ENCODE data around the gene ATXN7. TPM values are rescaled to one million over a fixed set of nuclear protein-coding genes. Genes with fewer than 3 reads are reported as not detected.

The ATXN7 gene
- total and polyA plus RNA-seq, 4 donors, result 4.8 to 46.6 (median 18.0) TPM

DNA sequence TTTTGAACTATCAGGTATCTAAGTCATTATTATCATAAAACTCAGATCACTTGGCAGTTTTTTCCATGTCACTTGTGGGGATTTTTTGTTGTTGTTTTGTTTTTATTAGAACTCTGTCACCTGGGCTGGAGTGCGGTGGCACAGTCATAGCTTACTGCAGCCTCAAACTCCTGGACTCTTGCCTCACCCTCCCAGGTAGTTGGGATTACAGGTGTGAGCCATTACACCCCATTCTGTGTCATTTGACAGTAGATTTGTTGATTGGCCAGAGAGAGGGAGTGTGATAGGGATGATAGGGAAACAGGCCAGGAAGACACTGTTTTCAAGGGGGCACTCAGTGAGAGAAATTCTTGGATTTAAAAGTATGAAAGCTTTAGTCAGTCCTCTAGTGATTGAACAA lies 103.2 kb downstream of the ATXN7 start:
- TF ChIP-seq, protein P1, sequence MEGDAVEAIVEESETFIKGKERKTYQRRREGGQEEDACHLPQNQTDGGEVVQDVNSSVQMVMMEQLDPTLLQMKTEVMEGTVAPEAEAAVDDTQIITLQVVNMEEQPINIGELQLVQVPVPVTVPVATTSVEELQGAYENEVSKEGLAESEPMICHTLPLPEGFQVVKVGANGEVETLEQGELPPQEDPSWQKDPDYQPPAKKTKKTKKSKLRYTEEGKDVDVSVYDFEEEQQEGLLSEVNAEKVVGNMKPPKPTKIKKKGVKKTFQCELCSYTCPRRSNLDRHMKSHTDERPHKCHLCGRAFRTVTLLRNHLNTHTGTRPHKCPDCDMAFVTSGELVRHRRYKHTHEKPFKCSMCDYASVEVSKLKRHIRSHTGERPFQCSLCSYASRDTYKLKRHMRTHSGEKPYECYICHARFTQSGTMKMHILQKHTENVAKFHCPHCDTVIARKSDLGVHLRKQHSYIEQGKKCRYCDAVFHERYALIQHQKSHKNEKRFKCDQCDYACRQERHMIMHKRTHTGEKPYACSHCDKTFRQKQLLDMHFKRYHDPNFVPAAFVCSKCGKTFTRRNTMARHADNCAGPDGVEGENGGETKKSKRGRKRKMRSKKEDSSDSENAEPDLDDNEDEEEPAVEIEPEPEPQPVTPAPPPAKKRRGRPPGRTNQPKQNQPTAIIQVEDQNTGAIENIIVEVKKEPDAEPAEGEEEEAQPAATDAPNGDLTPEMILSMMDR (IDR thresholded peaks at IDR 0.05; ENCODE audit: control extremely low read depth, extremely low read depth), result no peak
- Histone ChIP-seq H3K9me3 (ENCODE audit: control insufficient read depth in 4 of 4, insufficient read depth in 3 of 4, low read length in 3 of 4) (no peaks in the 10 kb centered on the region), H3K27ac (ENCODE audit: low read depth in 1 of 2, low read length in 1 of 2) (peak overlapping the region in 1 of 2 donors; percentile 52), H3K4me3 (no peak overlapping the region), H3K27me3 (ENCODE audit: control insufficient read depth in 3 of 3, insufficient read depth in 3 of 3, low read length in 2 of 3) (no peaks in the 10 kb centered on the region), H3K9ac (ENCODE audit: insufficient read depth in 1 of 2, low read length in 2 of 2) (no peak overlapping the region), H3K36me3 (ENCODE audit: control insufficient read depth in 4 of 4, insufficient read depth in 4 of 4, low read length in 4 of 4) (peaks cover 0 to 3% (median 0%) of the 10 kb centered on the region in 4 donors), H3K4me1 (ENCODE audit: control insufficient read depth in 5 of 5, insufficient read depth in 5 of 5, low read length in 5 of 5) (peaks cover 8 to 58% (median 39%) of the 10 kb centered on the region in 5 donors)
- WGBS, 2 donors, result 97% methylated on average over 1 of the region's 1 CpG
- ATAC-seq (ENCODE audit: insufficient read depth, low FRiP score), result no peak
- no peak for DNase-seq

DNA sequence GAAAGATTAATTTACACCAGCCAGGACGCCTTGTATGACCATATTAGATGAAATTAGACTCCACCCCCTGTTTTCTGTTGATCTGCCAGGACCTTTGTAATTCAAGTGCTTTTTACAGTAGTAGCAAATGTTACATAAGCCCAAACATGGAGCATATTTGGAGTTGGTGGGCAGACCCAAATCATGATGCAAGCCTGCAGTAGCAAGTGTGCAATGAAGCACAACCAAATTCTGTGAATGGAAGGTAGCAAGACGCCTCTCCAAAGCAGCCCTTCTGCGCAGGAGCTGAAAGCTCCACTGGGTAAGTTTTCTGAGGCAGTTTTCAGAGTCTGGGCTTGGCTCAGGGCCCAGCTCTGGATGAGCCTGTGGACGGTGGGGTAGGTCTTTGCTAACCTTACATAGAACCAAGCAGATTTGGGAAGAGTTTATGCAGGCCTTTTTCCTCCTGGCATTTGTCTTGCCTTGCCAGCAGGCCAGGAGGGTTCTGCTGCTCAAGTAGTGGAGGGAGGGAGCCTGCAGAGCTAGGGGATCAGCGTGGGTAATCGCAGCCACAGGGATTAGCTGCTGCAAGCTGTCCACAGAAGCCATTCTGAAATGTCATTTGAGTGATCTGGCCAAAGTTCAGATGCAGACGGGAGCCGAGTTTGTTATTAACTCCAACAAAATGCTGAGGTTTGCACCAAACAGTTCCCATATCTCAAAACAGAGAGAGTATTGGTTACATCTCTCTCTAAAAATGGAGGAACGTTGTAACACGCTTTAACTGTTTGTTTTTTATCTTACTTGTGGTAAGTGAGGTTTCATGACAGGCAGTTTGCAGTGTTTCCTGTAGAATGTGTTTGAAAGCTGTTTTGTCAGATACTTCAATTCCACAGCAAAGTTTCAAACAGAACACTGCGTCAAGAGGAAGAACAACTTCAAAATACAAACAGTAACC lies 104.3 kb downstream of the ATXN7 start:
- 9 to 11% methylated on average over 11 of the region's 11 CpGs for WGBS, 2 donors
- ATAC-seq (ENCODE audit: insufficient read depth, low FRiP score) (peak; percentile 61), DNase-seq (peak; percentile 64 to 82 (median 80))
- H3K4me3 ChIP-seq, result no peak overlapping the region
- peak overlapping the region in 1 of 2 donors; percentile 88 for H3K27ac ChIP-seq (ENCODE audit: low read depth in 1 of 2, low read length in 1 of 2)
- peaks cover 0 to 3% (median 0%) of the 10 kb centered on the region in 4 donors for H3K36me3 ChIP-seq (ENCODE audit: control insufficient read depth in 4 of 4, insufficient read depth in 4 of 4, low read length in 4 of 4)
- TF ChIP-seq, protein P1 (IDR thresholded peaks at IDR 0.05; ENCODE audit: control extremely low read depth, extremely low read depth), result no peak
- no peaks in the 10 kb centered on the region for H3K27me3 ChIP-seq (ENCODE audit: control insufficient read depth in 3 of 3, insufficient read depth in 3 of 3, low read length in 2 of 3)
- no peaks in the 10 kb centered on the region for H3K9me3 ChIP-seq (ENCODE audit: control insufficient read depth in 4 of 4, insufficient read depth in 3 of 4, low read length in 3 of 4)
- H3K9ac ChIP-seq (ENCODE audit: insufficient read depth in 1 of 2, low read length in 2 of 2), result peak overlapping the region in 1 of 2 donors; percentile 65
- H3K4me1 ChIP-seq (ENCODE audit: control insufficient read depth in 5 of 5, insufficient read depth in 5 of 5, low read length in 5 of 5), result peaks cover 10 to 58% (median 44%) of the 10 kb centered on the region in 5 donors

DNA sequence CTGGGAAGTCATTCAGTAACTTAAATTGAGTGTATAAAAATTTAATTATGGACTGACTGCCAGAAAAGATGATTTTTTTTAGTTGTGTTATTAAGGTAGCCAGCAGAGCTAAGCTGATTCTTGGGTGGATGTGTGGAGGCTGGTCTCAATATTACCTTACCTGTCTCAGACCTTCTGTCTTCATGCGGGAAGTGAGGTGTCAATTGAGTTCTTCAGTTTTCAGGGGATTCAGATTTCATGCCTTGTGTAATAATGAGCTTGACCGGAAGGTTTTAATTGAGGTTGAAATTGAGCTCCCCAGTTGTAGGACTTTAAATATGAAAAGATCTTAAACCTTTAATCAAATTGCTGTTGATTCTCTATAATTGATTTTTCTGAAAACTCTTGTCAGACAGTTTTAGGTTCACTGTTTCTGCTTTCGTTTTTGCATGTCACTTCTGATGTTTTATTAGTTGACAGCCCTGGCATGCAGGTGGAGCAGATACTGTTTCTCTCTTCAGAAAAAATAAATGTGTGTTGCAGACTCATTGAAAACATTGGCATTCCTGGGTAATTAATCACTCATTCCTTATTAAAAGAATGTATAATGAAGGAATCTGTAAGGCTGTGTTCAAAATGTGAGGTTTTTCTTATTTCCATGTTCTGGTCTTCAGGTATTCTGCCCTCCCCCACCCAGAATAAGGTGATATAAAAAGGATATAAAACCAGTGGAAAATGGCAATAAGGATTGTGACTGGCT lies 105.1 kb downstream of the ATXN7 start:
- Histone ChIP-seq H3K27ac (ENCODE audit: low read depth in 1 of 2, low read length in 1 of 2) (peak overlapping the region in 1 of 2 donors; percentile 75), H3K4me1 (ENCODE audit: control insufficient read depth in 5 of 5, insufficient read depth in 5 of 5, low read length in 5 of 5) (peaks cover 14 to 57% (median 44%) of the 10 kb centered on the region in 5 donors), H3K36me3 (ENCODE audit: control insufficient read depth in 4 of 4, insufficient read depth in 4 of 4, low read length in 4 of 4) (peaks cover 0 to 3% (median 0%) of the 10 kb centered on the region in 4 donors), H3K9ac (ENCODE audit: insufficient read depth in 1 of 2, low read length in 2 of 2) (peak overlapping the region in 1 of 2 donors; percentile 65), H3K4me3 (no peak overlapping the region), H3K9me3 (ENCODE audit: control insufficient read depth in 4 of 4, insufficient read depth in 3 of 4, low read length in 3 of 4) (no peaks in the 10 kb centered on the region), H3K27me3 (ENCODE audit: control insufficient read depth in 3 of 3, insufficient read depth in 3 of 3, low read length in 2 of 3) (no peaks in the 10 kb centered on the region)
- 17 to 22% methylated on average over 3 of the region's 3 CpGs for whole genome bisulfite sequencing, 2 donors
- ATAC-seq (ENCODE audit: insufficient read depth, low FRiP score) (no peak), DNase-seq (no peak)
- TF ChIP-seq, protein P1 (IDR thresholded peaks at IDR 0.05; ENCODE audit: control extremely low read depth, extremely low read depth), result no peak
